HEK293 (cell line): ENCODE measurements around the gene REV3L.

Experiments used
- PBX3 ChIP-seq: sonication (generic); formaldehyde crosslinking; IDR thresholded peaks from 2 replicates; pipeline ENCODE4 v1.8.1; 2022; ENCODE audit warnings: mild to moderate bottlenecking, moderate library complexity, missing genetic modification reagents
- SALL2 ChIP-seq: fragments of 450-650 bp; formaldehyde crosslinking; IDR thresholded peaks from 2 replicates; pipeline ENCODE4 v1.5.0; 2017; ENCODE audit warnings: missing biosample characterization, mild to moderate bottlenecking, missing genetic modification characterization, borderline replicate concordance

GRCh38 chr6:111306104-111306888, 176.7 kb downstream of the REV3L start:
- TF ChIP-seq SALL2 (tag by site-specific recombination): no peak
- TF ChIP-seq PBX3: no peak
